SU-DHL-6 (cell line): ENCODE results near the gene EPHB2.

Experiments used
- H2AFZ ChIP-seq: fragments of 200-600 bp; sonication (generic); 2 replicates; pipeline ENCODE4 v1.6.1; 2014; ENCODE audit warnings: low read depth, mild to moderate bottlenecking, moderate library complexity, mixed read lengths, antibody characterized with exemption, low read length; ENCODE audit not compliant: severe bottlenecking
- H3F3A ChIP-seq: fragments of 200-600 bp; shearing (Covaris generic); 2 replicates; pipeline ENCODE4 v1.6.0; 2016; ENCODE audit warnings: antibody characterized with exemption, mild to moderate bottlenecking; ENCODE audit not compliant: insufficient read depth
- H3K27ac ChIP-seq: fragments of 200-600 bp; sonication (generic); 2 replicates; pipeline ENCODE4 v1.5.1; 2016; ENCODE audit warnings: low read depth, mild to moderate bottlenecking, low read length, moderate library complexity, mixed read lengths
- H3K27me3 ChIP-seq: fragments of 200-600 bp; sonication (generic), shearing (Covaris generic); 2 replicates; pipeline ENCODE4 v1.6.0; 2014; ENCODE audit warnings: mild to moderate bottlenecking, low read length
- H3K36me3 ChIP-seq: fragments of 200-600 bp; sonication (generic); 2 replicates; pipeline ENCODE4 v1.6.1; 2014; ENCODE audit warnings: mild to moderate bottlenecking, low read length, mixed read lengths
- H3K4me2 ChIP-seq: fragments of 300-600, 200-600 bp; shearing (Covaris generic), sonication (generic); 2 replicates; pipeline ENCODE4 v1.6.0; 2014; ENCODE audit warnings: low read length, low read depth, mild to moderate bottlenecking; ENCODE audit not compliant: poor library complexity, severe bottlenecking
- H3K4me3 ChIP-seq: fragments of 200-600 bp; sonication (generic); 2 replicates; pipeline ENCODE4 v1.5.1; 2014; ENCODE audit warnings: antibody characterized with exemption, low read length, mild to moderate bottlenecking, mixed read lengths; ENCODE audit not compliant: insufficient read depth, poor library complexity, severe bottlenecking
- H3K79me2 ChIP-seq: fragments of 200-600 bp; sonication (generic); 2 replicates; pipeline ENCODE4 v1.6.1; 2014; ENCODE audit warnings: mild to moderate bottlenecking, low read length, moderate library complexity; ENCODE audit not compliant: insufficient read depth
- H3K9ac ChIP-seq: fragments of 200-600 bp; sonication (generic); 2 replicates; pipeline ENCODE4 v1.7.0; 2014; ENCODE audit warnings: mild to moderate bottlenecking, low read length
- H3K9me2 ChIP-seq: fragments of 200-600 bp; sonication (generic); replicated peaks from 2 replicates; pipeline ENCODE4 v1.6.1; 2014; ENCODE audit warnings: low read length; ENCODE audit not compliant: insufficient read depth
- H3K9me3 ChIP-seq: fragments of 200-600 bp; sonication (generic); 2 replicates; pipeline ENCODE4 v1.6.1; 2014; ENCODE audit warnings: low read length, mixed read lengths; ENCODE audit not compliant: insufficient read depth
- H4K20me1 ChIP-seq: fragments of 200-600 bp; sonication (generic); 2 replicates; pipeline ENCODE4 v1.6.1; 2014; ENCODE audit warnings: low read depth, mild to moderate bottlenecking, antibody characterized with exemption, low read length, moderate library complexity, mixed read lengths
- CTCF ChIP-seq: fragments of 200-600 bp; sonication (generic); IDR thresholded peaks from one replicate; pipeline ENCODE4 v1.5.1; 2017; ENCODE audit warnings: antibody characterized with exemption, mild to moderate bottlenecking, low read length, moderate library complexity; ENCODE audit not compliant: insufficient read depth, poor library complexity, severe bottlenecking
- EZH2phosphoT487 ChIP-seq: fragments of 200-600 bp; sonication (generic), shearing (Covaris generic); conservative IDR thresholded peaks from 2 replicates; pipeline ENCODE4 v1.6.1; 2018; ENCODE audit warnings: mild to moderate bottlenecking, antibody characterized with exemption, low read length, moderate library complexity, mixed read lengths

Gene EPHB2

GRCh38 chr1:22747021-22747734 is 36.5 kb downstream of the EPHB2 start:
- no peaks in the 10 kb centered on the region for H3K36me3 ChIP-seq
- no peaks in the 10 kb centered on the region for H3K9me3 ChIP-seq
- H3F3A ChIP-seq, result no peaks in the 10 kb centered on the region
- H3K9me2 ChIP-seq, result no peaks in the 10 kb centered on the region
- H3K9ac ChIP-seq, result no peak overlapping the region
- no peaks in the 10 kb centered on the region for H4K20me1 ChIP-seq
- H3K27ac ChIP-seq, result no peak overlapping the region
- H2AFZ ChIP-seq, result no peak overlapping the region
- H3K4me2 ChIP-seq, result no peak overlapping the region
- no peaks in the 10 kb centered on the region for H3K79me2 ChIP-seq
- H3K27me3 ChIP-seq, result no peaks in the 10 kb centered on the region
- no peak overlapping the region for H3K4me3 ChIP-seq
- TF ChIP-seq EZH2phosphoT487 (no peak), CTCF (no peak)

GRCh38 chr1:22747735-22748073 is 37.1 kb downstream of the EPHB2 start:
- Histone ChIP-seq H3K9ac (no peak overlapping the region), H3K4me3 (no peak overlapping the region), H3K36me3 (no peaks in the 10 kb centered on the region), H3K27ac (no peak overlapping the region), H3K4me2 (no peak overlapping the region), H3K9me2 (no peaks in the 10 kb centered on the region), H3K79me2 (no peaks in the 10 kb centered on the region), H4K20me1 (no peaks in the 10 kb centered on the region), H2AFZ (no peak overlapping the region), H3K9me3 (no peaks in the 10 kb centered on the region), H3K27me3 (no peaks in the 10 kb centered on the region), H3F3A (no peaks in the 10 kb centered on the region)
- TF ChIP-seq EZH2phosphoT487, result no peak
- no peak for TF ChIP-seq CTCF

GRCh38 chr1:22749503-22749902 is 38.9 kb downstream of the EPHB2 start:
- Histone ChIP-seq H3K36me3 (no peaks in the 10 kb centered on the region), H3K4me3 (no peak overlapping the region), H4K20me1 (no peaks in the 10 kb centered on the region), H3K9me2 (no peaks in the 10 kb centered on the region), H3F3A (no peaks in the 10 kb centered on the region), H3K9me3 (no peaks in the 10 kb centered on the region), H3K79me2 (no peaks in the 10 kb centered on the region), H3K4me2 (no peak overlapping the region), H2AFZ (no peak overlapping the region), H3K27ac (no peak overlapping the region), H3K9ac (no peak overlapping the region), H3K27me3 (no peaks in the 10 kb centered on the region)
- TF ChIP-seq CTCF (no peak), EZH2phosphoT487 (no peak)
